GM23248 (cell line): ENCODE measurements around the gene PALM.
"Not testable (repeated sequence)": the region's sequence is repeated elsewhere in the genome, so short reads cannot be mapped to it uniquely, and the experiment has no call there.

Experiments used
- EZH2 ChIP-seq: fragments of 200-600 bp; sonication (generic); IDR thresholded peaks from 2 replicates; pipeline ENCODE4 v1.6.1; 2018; ENCODE audit warnings: antibody characterized with exemption, mild to moderate bottlenecking; ENCODE audit not compliant: insufficient read depth, poor library complexity, severe bottlenecking
- EZH2phosphoT487 ChIP-seq: fragments of 200-600 bp; sonication (generic); IDR thresholded peaks from 2 replicates; pipeline ENCODE4 v1.6.1; 2018; ENCODE audit warnings: antibody characterized with exemption, moderate library complexity, mild to moderate bottlenecking, low read depth; ENCODE audit not compliant: insufficient read depth

GRCh38 chr19:666985-667573 lies 41.7 kb upstream of the PALM start:
- not testable (repeated sequence) for TF ChIP-seq EZH2, EZH2phosphoT487
